OCI-LY1 (cell line): Measurements from ENCODE around the gene FBXO39.

Experiments used
- H2AFZ ChIP-seq: fragments of 200-600 bp; sonication (generic), shearing (Covaris generic); 2 replicates; pipeline ENCODE4 v1.6.0; 2014; ENCODE audit warnings: antibody characterized with exemption, mild to moderate bottlenecking, low read length
- H3F3A ChIP-seq: fragments of 200-600 bp; sonication (generic), shearing (Covaris generic); 2 replicates; pipeline ENCODE4 v1.6.0; 2014; ENCODE audit warnings: mild to moderate bottlenecking, antibody characterized with exemption, low read length, moderate library complexity; ENCODE audit not compliant: insufficient read depth
- H3K27ac ChIP-seq: fragments of 200-600 bp; sonication (generic); 2 replicates; pipeline ENCODE4 v1.5.1; 2014; ENCODE audit warnings: low read length, mixed run types, mild to moderate bottlenecking, low read depth; ENCODE audit not compliant: poor library complexity, severe bottlenecking
- H3K27me3 ChIP-seq: fragments of 200-600 bp; sonication (generic); 2 replicates; pipeline ENCODE4 v1.6.0; 2014; ENCODE audit warnings: antibody characterized with exemption, mild to moderate bottlenecking, low read length, moderate library complexity; ENCODE audit not compliant: insufficient read depth
- H3K36me3 ChIP-seq: fragments of 200-600 bp; sonication (generic); 2 replicates; pipeline ENCODE4 v1.6.1; 2014; ENCODE audit warnings: mild to moderate bottlenecking, antibody characterized with exemption, low read length, moderate library complexity, mixed read lengths; ENCODE audit not compliant: insufficient read depth
- H3K4me1 ChIP-seq: fragments of 200-600 bp; sonication (generic); 2 replicates; pipeline ENCODE4 v1.5.1; 2014; ENCODE audit warnings: mild to moderate bottlenecking, low read length, moderate library complexity; ENCODE audit not compliant: insufficient read depth, severe bottlenecking
- H3K4me2 ChIP-seq: fragments of 200-600 bp; sonication (generic), shearing (Covaris generic); 2 replicates; pipeline ENCODE4 v1.6.1; 2014; ENCODE audit warnings: low read length
- H3K4me3 ChIP-seq: fragments of 200-600 bp; sonication (generic); 2 replicates; pipeline ENCODE4 v1.5.1; 2014; ENCODE audit warnings: low read length, low read depth, mild to moderate bottlenecking, mixed read lengths; ENCODE audit not compliant: poor library complexity, severe bottlenecking
- H3K79me2 ChIP-seq: fragments of 200-600 bp; shearing (Covaris generic); 2 replicates; pipeline ENCODE4 v1.6.1; 2016; ENCODE audit warnings: mixed run types, low read length, mixed read lengths; ENCODE audit not compliant: insufficient read depth
- H3K9ac ChIP-seq: fragments of 200-600 bp; sonication (generic), shearing (Covaris generic); 2 replicates; pipeline ENCODE4 v1.6.1; 2014; ENCODE audit warnings: mild to moderate bottlenecking, low read length, mixed read lengths
- H3K9me2 ChIP-seq: fragments of 200-600 bp; sonication (generic), shearing (Covaris generic); 2 replicates; pipeline ENCODE4 v1.6.1; 2014; ENCODE audit warnings: low read depth, mild to moderate bottlenecking, low read length, mixed read lengths
- H3K9me3 ChIP-seq: fragments of 200-600 bp; shearing (Covaris generic); 2 replicates; pipeline ENCODE4 v1.6.1; 2014; ENCODE audit warnings: low read length, mixed read lengths
- H4K20me1 ChIP-seq: fragments of 200-600 bp; sonication (generic), shearing (Covaris generic); 2 replicates; pipeline ENCODE4 v1.6.0; 2016; ENCODE audit warnings: mild to moderate bottlenecking, low read length; ENCODE audit not compliant: insufficient read depth
- CTCF ChIP-seq: fragments of 200-600 bp; sonication (generic), shearing (Covaris generic); IDR thresholded peaks from 2 replicates; pipeline ENCODE4 v1.5.1; 2017; ENCODE audit warnings: mild to moderate bottlenecking, antibody characterized with exemption, low read length, moderate library complexity, mixed read lengths
- EZH2 ChIP-seq: fragments of 200-600 bp; sonication (generic), shearing (Covaris generic); IDR thresholded peaks from 2 replicates; pipeline ENCODE4 v1.8.0; 2017; ENCODE audit warnings: borderline replicate concordance, mixed run types, mild to moderate bottlenecking, antibody characterized with exemption, low read length, moderate library complexity, mixed read lengths

The FBXO39 gene

GRCh38 chr17:6749519-6749918 lies 26.5 kb upstream of the FBXO39 start:
- H3K79me2 ChIP-seq: no peaks in the 10 kb centered on the region
- H3K27ac ChIP-seq: no peak overlapping the region
- no peaks in the 10 kb centered on the region for H3K9me2 ChIP-seq
- no peaks in the 10 kb centered on the region for H3F3A ChIP-seq
- no peaks in the 10 kb centered on the region for H3K9me3 ChIP-seq
- H3K9ac ChIP-seq: no peak overlapping the region
- H3K4me2 ChIP-seq: no peak overlapping the region
- no peak overlapping the region for H3K4me3 ChIP-seq
- H3K27me3 ChIP-seq: no peaks in the 10 kb centered on the region
- H3K4me1 ChIP-seq: no peaks in the 10 kb centered on the region
- H2AFZ ChIP-seq: no peak overlapping the region
- TF ChIP-seq EZH2 (no peak), CTCF (peak; percentile 22; the same call in 1 of the 2 replicates)
- no peaks in the 10 kb centered on the region for H3K36me3 ChIP-seq
- no peaks in the 10 kb centered on the region for H4K20me1 ChIP-seq

GRCh38 chr17:6752068-6752909 lies 23.7 kb upstream of the FBXO39 start:
- Histone ChIP-seq H3K4me1 (no peaks in the 10 kb centered on the region), H3K79me2 (no peaks in the 10 kb centered on the region), H4K20me1 (no peaks in the 10 kb centered on the region), H3K36me3 (no peaks in the 10 kb centered on the region), H3K9ac (no peak overlapping the region), H3K27me3 (no peaks in the 10 kb centered on the region), H3K27ac (no peak overlapping the region), H2AFZ (no peak overlapping the region), H3F3A (no peaks in the 10 kb centered on the region), H3K9me3 (no peaks in the 10 kb centered on the region), H3K4me2 (no peak overlapping the region), H3K9me2 (no peaks in the 10 kb centered on the region), H3K4me3 (no peak overlapping the region)
- TF ChIP-seq EZH2: no peak

- Histone ChIP-seq H3K9ac (no peak overlapping the region), H3F3A (no peaks in the 10 kb centered on the region), H3K9me2 (no peaks in the 10 kb centered on the region), H3K4me2 (no peak overlapping the region), H4K20me1 (no peaks in the 10 kb centered on the region), H3K4me1 (no peaks in the 10 kb centered on the region), H3K9me3 (no peaks in the 10 kb centered on the region), H3K36me3 (no peaks in the 10 kb centered on the region), H3K27me3 (no peaks in the 10 kb centered on the region), H2AFZ (no peak overlapping the region), H3K4me3 (no peak overlapping the region), H3K27ac (no peak overlapping the region), H3K79me2 (no peaks in the 10 kb centered on the region)
- TF ChIP-seq CTCF (no peak), EZH2 (no peak)
Measured at GRCh38 chr17:6753006-6753445, 23.0 kb upstream of the FBXO39 start.

GRCh38 chr17:6753546-6753945 lies 22.5 kb upstream of the FBXO39 start:
- H4K20me1 ChIP-seq: no peaks in the 10 kb centered on the region
- TF ChIP-seq CTCF (no peak), EZH2 (no peak)
- no peak overlapping the region for H3K9ac ChIP-seq
- H3F3A ChIP-seq: no peaks in the 10 kb centered on the region
- no peak overlapping the region for H3K27ac ChIP-seq
- no peak overlapping the region for H3K4me3 ChIP-seq
- H2AFZ ChIP-seq: no peak overlapping the region
- no peaks in the 10 kb centered on the region for H3K4me1 ChIP-seq
- no peak overlapping the region for H3K4me2 ChIP-seq
- H3K79me2 ChIP-seq: no peaks in the 10 kb centered on the region
- H3K36me3 ChIP-seq: no peaks in the 10 kb centered on the region
- no peaks in the 10 kb centered on the region for H3K27me3 ChIP-seq
- H3K9me2 ChIP-seq: no peaks in the 10 kb centered on the region
- H3K9me3 ChIP-seq: no peaks in the 10 kb centered on the region
